AG10803 (cell line): ENCODE measurements around the gene XRCC6.

ENCODE experiments used
- DNase-seq: peaks from one replicate; pipeline ENCODE4 v3.0.0; 2010; ENCODE audit warnings: low read depth
- H3K4me3 ChIP-seq: 2 replicates; pipeline ENCODE4 v1.5.1; 2011; ENCODE audit warnings: mild to moderate bottlenecking, low read length, control low read depth
- TF ChIP-seq, protein P1 (sequence below): conservative IDR thresholded peaks from 2 replicates; pipeline ENCODE4 v1.5.1; 2011; ENCODE audit warnings: mild to moderate bottlenecking, low read length, control low read depth, inconsistent platforms

The XRCC6 gene

GRCh38 chr22:41598081-41598480 is 23.0 kb upstream of the XRCC6 start:
- H3K4me3 ChIP-seq: no peak overlapping the region
- TF ChIP-seq, protein P1, sequence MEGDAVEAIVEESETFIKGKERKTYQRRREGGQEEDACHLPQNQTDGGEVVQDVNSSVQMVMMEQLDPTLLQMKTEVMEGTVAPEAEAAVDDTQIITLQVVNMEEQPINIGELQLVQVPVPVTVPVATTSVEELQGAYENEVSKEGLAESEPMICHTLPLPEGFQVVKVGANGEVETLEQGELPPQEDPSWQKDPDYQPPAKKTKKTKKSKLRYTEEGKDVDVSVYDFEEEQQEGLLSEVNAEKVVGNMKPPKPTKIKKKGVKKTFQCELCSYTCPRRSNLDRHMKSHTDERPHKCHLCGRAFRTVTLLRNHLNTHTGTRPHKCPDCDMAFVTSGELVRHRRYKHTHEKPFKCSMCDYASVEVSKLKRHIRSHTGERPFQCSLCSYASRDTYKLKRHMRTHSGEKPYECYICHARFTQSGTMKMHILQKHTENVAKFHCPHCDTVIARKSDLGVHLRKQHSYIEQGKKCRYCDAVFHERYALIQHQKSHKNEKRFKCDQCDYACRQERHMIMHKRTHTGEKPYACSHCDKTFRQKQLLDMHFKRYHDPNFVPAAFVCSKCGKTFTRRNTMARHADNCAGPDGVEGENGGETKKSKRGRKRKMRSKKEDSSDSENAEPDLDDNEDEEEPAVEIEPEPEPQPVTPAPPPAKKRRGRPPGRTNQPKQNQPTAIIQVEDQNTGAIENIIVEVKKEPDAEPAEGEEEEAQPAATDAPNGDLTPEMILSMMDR: peak; percentile 22
- DNase-seq: peak; percentile 74

GRCh38 chr22:41598891-41599635 is 22.0 kb upstream of the XRCC6 start:
- TF ChIP-seq, protein P1: no peak
- H3K4me3 ChIP-seq: no peak overlapping the region
- no peak for DNase-seq

- no peak overlapping the region for H3K4me3 ChIP-seq
- no peak for DNase-seq
Measured at GRCh38 chr22:41600976-41601375, 20.1 kb upstream of the XRCC6 start.

DNA sequence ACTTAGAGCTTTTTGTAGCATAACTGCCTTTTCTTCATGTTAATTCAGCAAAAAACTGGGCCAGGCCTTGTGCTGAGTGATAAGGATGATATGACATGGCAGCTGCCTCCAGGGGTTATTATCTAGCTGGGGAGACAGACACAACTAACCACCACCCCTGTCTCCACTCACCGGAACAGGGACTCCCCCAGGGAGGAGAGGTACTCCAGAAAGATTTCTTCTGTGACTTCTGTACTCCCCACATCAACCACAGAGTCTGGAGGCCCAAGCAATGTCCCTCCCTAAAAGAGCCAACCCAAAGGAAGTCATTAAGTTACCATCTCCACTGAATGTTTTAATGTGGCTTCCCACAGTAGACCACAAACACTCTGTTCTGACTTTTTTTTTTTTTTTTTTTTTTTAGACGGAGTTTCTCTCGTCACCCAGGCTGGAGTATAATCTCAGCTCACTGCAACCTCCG is 17.2 kb upstream of the XRCC6 start:
- H3K4me3 ChIP-seq: no peak overlapping the region
- DNase-seq: no peak
- TF ChIP-seq, protein P1: no peak

More at GRCh38 chr22:41600976-41601375, 20.1 kb upstream of the XRCC6 start:
- TF ChIP-seq, protein P1: no peak

DNA sequence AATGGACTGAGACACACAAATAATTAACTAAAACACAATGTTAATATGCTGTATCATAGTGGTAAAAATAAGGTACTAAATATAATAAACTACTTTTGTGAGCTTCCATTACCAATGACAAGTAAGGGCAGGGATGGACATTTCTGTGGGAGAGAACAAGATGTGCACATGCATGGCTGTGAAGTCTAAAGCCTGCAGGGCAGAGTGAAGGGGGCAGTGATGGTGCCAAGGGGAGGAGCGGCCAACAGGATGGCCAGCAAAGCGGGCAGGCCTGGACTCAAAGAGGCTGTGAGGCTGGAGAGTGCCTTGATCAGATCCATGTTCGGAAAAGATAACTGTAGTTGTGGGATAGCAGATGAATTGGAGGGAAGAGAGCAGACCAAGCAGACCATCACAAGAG is 12.7 kb upstream of the XRCC6 start:
- no peak overlapping the region for H3K4me3 ChIP-seq
- DNase-seq: no peak
- TF ChIP-seq, protein P1: no peak

- TF ChIP-seq, protein P1: no peak
- DNase-seq: no peak
- H3K4me3 ChIP-seq: no peak overlapping the region
Measured at GRCh38 chr22:41612603-41613306, 8.3 kb upstream of the XRCC6 start.

DNA sequence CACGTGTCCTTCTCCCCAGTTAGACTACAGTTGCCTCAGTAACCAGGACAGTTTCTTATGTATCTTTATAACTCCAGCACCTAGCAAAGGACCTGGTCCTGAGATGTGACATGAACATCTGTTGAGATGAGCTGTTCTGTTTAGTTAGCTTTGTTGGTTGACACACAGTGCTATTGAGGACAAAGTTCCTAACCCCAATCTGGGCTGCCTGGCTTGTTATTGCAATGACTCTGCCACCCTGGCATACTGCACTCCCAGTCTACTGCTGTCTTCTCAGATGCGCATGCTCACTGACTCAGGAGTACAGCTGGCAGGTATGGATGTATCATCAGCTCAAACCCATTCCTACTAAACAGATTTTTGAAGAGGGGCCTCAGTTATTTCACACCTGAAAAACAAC is 7.6 kb upstream of the XRCC6 start:
- TF ChIP-seq, protein P1: no peak

More for the DNA sequence above, 7.6 kb upstream of the XRCC6 start:
- no peak overlapping the region for H3K4me3 ChIP-seq
- DNase-seq: no peak
